Muscle of arm (tissue), 12 donors: Measurements from ENCODE around the gene HRG. TPM values are rescaled to one million over a fixed set of nuclear protein-coding genes. Genes with fewer than 3 reads are reported as not detected.

Source experiments
- DNase-seq: peaks from one replicate; pipeline ENCODE4 v3.0.0-alpha.2; 2013
- polyA plus RNA-seq, 12 donors: library from polyadenylated mRNA; unstranded; fragments of 120-200 nt; gene quantifications; one replicate each; pipeline ENCODE4 v1.2.1, GENCODE V29; 2013; ENCODE audit not compliant: insufficient read length in 12 of 12

HRG gene
- polyA plus RNA-seq, 12 donors: 0.04 to 2.7 (median 0.19) TPM; not detected in 6

DNA sequence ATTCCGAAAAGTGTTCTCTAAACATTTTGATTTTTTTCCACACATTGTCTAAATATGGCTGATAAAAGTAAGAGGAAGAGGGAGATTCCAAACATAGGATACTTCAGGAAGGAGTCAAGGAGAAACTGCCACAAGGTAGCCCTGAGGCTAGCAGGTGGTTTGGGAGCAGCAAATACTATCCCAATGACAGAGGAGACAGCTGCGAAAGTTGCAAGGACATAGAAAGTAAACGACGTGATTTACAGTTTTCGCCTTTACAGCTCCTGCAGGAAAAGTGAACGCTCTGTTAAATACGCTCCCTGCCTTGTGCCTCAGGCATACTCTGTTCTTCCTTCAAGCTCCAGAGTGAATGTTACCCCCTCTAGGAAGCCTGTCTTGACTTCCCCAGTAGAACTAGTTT, 29.3 kb upstream of the HRG start:
- no peak for DNase-seq

DNA sequence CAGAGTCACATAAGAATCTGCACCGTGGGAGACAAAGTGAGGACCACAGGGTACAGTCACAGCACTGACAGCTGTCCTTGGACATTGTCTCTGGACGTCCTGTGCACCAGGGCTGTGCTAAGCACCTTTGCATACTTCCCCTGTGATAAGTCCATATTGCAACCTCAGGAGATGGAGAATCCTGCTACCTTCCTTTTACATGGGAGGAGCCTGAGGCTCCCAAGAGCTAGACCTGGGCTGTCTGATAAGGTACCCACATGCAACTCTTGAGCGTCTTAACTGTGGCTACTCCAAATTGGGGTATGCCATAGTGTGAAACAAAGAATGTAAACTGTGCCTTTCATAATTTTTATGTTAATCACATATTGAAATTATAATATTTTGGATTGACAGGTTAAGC, 28.1 kb upstream of the HRG start:
- no peak for DNase-seq

DNA sequence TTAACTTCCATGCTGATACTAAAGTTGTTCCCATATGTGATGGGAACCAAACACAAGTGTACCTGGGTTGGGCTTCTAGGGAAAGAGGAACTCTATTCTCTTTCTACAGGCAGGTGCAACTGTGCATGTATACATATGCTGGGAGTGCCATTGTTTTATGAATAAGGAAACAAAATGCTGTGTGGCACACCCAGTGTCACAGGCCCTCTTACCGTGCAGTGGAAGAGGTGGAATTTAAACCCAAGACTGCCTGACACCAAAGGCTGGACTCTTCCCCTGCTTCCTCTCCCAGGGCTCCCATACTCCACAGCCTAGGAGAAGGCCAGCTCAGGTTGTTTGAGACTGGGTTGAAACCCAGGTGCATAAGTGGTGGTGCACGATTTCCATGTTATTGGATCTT, 27.6 kb upstream of the HRG start:
- no peak for DNase-seq

DNA sequence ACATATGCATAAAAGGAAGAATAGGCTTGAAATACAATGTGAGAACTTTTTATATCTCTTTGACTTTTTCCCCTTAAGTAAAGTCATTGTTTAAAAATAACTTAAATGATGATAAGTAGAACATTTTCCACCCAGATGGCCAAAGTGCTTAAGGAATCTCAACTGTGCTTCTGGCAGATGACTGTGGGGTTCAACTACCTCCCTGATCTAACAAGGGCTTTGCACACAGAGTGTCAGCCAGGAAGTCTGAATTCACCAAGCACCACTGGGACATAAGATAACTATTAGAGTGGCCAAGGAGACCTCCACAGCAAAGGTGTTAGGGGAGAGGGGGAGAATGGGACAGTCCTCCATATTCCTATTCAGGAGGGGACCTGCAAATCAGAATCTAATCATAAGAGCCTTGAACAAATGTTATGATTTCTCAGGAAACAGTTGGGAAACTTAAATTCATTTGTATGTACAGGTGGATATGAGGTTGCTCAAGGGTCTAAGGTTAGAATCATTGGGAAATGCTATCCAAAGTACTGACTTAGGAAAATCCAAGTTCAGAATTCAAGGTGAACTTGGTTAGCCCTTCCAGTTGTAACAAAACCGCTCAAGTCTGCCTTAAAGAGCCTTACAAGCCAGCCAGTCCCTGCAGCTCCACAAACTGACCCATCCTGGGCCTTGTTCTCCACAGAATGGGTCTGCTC, 25.9 kb upstream of the HRG start, which contains the start of gene FETUB:
Gene FETUB, plus strand, starts transcription at position 622 of the 695 bp plus-strand sequence. Its CDS starts 62 bp downstream, at position 684.
- no peak for DNase-seq

DNA sequence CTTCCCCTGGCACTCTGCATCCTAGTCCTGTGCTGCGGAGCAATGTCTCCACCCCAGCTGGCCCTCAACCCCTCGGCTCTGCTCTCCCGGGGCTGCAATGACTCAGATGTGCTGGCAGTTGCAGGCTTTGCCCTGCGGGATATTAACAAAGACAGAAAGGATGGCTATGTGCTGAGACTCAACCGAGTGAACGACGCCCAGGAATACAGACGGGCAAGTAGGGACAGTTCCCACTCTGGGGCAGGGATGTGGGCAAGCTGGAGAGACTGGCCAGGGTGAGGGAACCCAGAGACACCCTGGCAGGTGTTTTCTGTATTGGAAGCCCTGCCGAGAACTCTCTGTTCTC, 25.4 kb upstream of the HRG start:
- DNase-seq: no peak

DNA sequence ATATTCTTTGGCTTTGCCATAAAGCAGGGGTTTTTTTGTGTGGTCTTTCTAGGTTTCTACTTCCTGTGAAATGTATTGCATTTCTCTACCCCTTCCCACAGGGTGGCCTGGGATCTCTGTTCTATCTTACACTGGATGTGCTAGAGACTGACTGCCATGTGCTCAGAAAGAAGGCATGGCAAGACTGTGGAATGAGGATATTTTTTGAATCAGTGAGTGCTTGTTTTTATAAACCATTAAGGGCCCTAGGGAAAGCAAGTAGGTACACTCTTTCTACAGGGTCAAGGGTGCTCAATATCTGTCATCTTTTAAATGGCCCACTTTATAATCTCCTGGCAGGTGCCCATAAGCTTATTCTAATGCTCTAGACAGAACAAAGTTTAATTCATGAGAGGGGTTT, 24.9 kb upstream of the HRG start:
- no peak for DNase-seq

DNA sequence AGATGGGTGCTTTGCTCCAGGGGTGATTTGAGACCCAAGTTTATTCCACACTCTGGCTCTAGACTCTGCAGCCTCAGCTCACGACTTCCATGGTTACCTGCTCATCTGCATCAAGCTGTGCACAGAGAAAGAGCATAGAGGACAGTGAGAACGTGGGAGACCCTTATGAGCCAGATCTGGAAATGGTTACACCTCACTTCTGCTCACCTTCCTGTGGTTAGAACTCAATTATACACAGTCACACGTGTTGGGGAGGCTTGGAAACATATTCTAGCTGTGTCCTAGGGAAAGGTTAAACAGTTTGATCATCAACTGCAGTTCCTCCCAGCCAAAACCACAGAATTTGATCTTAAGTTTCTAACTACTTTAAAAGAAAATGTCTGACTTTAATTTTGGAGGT, 23.8 kb upstream of the HRG start:
- DNase-seq: no peak

DNA sequence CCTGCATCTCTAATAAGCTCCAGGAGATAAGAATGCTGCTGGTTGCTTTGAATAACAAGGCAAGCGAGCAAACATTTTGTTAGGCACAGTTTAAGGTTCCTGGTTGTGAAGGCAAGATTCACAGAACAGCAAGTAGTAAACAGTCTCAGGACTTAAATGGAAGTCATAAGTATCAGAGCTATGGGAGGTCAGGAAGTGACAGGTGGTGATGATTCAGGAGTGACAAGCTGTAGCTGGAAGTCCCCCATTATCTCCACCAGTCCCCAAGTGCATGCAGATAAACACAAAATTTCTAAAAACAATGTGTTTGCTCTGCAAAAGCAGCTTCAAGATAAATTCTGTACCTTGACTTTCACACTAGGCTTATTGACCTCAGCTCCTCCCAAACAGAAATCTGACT, 22.3 kb upstream of the HRG start:
- no peak for DNase-seq

DNA sequence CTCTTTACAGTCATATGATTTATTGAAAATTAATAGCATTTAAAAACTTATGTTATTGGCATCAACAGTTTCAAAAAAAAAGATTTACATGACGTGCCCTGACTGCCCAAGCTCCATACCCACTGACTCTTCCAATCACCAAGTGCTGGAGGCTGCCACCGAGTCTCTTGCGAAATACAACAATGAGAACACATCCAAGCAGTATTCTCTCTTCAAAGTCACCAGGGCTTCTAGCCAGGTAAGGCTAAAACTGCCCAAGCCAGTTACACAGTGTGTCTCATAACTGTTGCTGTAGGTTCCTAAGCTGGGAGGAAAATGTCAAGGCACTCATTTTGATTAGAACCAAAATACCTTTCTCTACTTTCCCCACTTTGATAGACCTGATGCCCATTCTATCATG, 21.1 kb upstream of the HRG start:
- DNase-seq: no peak

DNA sequence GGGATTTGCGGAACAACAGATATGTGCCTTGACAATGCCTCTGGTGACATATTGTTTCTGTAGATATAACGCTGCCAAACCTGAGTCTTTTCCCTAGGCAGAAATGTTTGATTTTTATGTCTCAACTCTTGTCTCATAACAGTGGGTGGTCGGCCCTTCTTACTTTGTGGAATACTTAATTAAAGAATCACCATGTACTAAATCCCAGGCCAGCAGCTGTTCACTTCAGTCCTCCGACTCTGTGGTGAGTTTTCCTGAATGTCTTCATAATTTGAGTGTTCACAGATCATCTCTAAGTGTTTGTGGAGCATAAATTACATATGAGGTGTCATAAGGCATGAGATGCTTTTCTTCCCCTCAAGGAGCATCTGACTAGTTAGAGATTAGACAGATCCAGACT, 19.7 kb upstream of the HRG start:
- no peak for DNase-seq

DNA sequence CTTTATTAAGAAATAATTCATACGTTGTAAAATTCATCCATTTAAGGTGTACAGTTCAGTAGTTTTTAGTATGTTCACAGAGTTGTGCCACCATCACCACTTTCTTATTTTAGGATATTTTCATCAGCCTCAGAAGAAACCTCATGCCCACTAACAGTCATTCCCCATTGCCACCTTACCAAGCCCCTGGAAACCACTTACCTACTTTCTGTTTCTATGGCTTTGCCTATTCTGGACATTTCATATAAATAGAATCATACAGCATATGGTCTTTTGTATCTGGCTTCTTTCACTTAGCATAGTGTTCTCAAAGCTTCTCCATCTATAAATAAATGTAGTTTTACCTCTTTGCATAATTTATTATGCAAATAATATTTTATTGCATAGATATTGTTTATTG, 19.0 kb upstream of the HRG start:
- DNase-seq: no peak

DNA sequence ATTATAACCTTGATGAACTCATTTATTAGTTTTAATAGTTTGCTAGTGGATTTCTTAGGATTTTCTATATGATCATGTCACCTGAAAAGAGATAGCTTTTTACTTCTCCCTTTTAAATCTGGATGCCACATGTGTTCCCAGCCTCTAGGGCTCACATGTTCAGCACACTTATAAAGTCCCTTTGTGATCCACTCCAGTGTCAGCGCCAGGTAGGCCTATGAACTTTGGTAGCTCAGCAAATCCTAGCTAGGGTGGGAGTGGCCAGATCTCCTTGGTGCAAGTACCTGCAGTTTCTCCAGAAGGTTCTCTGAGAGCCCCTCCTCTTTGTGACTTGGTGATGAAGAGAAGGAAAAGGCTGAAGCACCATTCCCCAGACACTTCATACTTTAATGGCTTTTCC, 17.0 kb upstream of the HRG start:
- no peak for DNase-seq

DNA sequence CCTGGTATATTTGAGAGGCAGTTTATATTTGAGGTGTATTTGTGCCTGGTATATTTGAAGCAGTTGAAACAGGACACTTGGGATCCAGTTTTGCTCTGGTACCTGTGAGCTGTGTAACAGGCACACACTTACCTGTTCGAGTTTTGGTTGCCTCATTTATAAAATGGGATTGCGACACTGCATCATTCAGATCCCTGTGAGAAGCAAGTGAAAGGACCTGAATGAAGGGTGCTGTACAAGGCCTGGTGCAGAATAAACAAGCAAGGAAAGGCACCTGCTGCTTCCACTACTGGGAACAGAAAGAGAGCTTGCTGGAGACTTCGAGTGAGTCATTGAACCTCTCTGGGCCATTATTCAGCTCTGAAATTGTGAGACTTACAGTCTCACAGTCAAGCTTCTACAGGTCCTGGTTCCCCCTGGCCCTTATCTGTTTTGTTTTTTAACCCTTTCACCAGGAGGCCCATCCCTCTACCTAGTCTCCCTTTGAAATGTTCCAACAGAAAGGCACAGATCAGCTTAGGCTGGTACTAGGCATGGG, 14.1 kb upstream of the HRG start:
- no peak for DNase-seq

DNA sequence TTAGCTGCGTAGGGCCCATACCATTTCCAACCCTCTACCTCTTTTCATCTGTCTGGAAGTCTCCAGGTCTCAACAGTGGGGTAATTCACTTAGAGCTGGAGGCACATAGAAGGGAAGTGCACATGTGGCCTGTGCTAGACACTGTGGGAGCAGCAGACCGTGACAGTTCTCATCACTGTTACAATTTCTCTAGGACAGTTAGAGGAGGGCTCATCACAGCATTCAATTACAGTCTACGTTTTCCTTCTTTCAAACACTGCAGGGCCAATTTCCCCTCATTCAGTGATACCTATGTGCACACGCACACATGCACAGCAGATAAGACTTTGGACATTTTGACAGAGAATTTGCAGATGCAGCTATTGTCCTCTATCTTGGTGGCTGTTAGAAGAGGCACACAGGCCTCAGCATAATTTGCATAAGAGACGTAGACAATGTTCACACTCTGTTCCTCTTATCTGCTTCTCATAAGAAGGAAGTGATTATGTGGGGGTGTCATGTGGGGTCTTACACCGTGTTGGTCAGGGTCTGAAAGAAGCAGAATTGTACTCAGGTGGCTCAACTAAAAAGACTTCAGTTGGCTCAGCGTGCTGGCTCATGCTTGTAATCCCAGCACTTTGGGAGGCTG, 12.6 kb upstream of the HRG start:
- no peak for DNase-seq

DNA sequence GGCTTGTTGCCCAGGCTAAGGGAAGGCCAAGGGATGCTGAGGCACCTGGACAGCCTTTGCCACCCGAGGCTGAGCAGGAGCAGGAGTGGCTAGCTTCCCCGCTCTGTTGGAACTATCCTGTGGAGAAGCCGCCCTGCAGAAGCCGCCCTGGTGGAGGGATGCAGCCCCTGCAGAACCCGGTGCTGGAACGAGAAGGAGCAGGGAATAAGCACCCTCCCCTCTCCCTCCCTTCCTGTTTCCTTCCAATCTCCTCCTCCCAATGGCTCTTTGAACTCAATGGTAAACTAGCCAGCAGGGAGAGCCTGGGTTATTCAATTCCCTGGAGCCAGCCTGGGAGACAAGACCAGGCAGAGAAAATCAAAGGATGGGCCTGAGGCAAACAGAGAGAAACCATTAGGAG, 11.8 kb upstream of the HRG start:
- no peak for DNase-seq

DNA sequence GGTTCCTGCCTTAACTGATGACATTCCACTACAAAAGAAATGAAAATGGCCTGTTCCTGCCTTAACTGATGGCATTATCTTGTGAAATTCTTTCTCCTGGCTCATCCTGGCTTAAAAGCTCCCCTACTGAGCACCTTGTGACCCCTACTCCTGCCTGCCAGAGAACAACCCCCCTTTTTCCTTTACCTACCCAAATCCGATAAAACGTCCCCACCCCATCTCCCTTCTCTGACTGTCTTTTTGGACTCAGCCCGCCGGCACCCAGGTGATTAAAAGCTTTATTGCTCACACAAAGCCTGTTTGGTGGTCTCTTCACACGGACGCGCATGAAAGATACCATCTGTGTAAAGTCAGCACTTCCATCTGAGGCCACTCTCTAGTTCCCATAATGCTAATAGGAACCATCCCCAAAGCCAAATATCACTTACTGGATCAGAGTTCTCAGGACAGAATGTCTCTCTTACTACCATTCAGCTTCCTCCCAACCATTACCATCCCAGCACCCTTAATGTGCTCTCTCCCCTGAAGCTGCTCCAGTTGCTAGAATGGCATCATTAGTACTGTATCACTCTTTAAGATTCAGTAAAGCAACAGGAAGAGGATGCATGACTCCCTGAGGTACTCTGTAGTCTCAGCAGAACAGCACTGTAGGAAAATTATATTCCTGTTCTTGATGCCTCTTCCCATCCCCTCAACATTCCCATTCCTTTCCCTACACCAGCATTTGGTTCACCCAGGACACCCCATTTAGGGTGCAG, 2.3 kb upstream of the HRG start:
- no peak for DNase-seq

DNA sequence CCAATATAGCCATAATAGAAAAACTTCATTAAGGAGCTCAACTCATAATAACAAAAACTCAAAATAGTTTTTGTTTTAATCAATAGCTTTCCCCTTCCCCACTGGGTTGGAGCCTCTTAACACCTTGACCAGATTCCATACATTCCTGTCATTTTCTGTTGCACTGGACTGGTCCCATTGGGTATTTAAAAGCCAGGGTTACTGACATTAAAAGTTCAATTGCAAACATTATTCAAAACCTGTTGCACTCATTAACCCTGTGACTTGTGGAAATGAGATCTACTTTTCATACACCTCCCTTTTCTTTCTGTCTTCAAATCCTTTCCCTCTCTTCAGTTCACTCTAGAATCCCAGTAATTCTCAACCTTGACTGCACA, 1.7 kb upstream of the HRG start:
- no peak for DNase-seq

DNA sequence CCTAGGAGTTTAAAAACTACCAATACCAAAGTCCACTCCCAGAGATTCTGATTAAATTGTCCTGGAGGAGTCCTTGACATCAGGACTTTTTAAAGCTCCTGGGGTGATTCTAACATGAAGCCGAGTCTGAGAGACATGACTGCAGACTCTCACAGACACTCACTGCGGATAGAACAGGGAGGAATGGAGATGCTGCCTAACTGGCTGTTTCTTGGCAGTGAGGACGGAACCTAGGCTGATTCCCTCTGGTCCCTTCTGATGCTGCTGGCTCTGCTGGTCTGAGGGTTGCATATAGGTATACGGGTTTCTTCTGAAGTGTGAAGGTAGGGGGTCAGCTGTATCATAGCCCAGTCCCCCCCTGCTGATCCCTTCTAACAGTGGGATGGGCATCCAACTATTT, 1.3 kb upstream of the HRG start:
- DNase-seq: no peak

DNA sequence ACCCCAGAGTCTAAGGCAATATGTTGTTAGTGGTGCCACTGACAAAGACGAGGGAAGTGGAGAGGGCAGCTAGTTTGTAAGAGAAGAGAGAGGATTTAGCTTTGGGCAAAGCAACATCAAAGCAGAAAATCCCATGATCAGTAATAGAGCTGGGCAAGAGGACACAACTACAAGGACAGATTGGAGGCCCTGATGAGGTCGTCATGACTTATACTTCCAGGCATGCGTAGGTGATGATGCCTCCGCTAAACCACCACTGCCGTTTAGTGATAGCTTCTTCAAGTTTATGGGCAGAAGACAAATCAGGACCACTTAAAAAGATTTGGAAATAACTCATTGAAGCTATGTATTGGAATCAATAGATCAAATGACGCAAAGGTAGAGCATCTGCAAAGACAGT, 2.6 kb downstream of the HRG start:
- DNase-seq: no peak

DNA sequence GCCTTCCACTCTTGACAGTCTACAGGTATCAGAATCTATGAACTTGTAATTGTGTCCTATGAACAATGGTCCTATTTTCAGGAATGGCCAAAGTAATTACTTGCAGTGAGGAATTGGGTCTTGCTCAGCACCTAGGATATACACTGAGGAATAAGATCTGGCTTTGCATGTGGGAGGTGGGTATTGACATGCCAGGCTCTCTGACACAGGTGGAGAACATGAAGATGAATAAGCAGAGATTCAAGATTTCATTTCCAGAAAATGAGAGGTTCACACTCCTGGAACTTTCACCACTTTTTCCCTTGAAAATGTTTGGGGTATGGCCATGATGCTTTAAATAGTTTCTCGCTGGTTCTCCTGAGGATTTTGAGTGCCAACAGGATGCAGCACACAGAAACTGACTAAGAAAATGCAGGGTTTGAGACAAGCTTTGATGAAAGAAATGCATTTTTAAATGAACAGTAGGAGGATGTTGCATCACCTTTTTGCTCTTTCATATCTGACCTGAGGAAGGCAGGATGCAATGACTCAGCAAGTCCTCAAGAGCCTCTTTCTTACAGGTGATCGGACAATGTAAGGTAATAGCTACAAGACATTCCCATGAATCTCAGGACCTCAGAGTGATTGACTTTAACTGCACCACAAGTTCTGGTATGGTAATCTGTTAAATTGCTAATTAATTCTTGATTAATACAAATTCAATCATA, 3.7 kb downstream of the HRG start:
- no peak for DNase-seq

DNA sequence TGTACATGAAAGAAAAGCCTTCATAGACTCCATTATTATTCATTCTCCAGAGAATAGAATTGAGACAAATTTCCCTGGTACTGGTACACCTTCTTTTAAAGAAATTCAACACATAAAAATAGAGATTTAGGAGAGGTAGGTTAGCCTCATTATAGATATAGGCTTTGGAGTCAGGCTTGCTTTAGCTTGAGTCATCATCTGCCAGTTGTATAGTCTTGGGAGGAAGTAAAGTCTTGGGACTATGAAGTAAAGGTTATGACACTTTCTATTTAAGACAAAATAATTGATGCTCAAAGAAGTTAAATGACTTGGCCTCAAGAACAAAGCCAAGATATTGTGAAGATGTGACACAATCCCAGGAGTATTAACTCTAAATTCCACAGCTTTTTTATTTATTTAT, 4.3 kb downstream of the HRG start:
- DNase-seq: no peak

DNA sequence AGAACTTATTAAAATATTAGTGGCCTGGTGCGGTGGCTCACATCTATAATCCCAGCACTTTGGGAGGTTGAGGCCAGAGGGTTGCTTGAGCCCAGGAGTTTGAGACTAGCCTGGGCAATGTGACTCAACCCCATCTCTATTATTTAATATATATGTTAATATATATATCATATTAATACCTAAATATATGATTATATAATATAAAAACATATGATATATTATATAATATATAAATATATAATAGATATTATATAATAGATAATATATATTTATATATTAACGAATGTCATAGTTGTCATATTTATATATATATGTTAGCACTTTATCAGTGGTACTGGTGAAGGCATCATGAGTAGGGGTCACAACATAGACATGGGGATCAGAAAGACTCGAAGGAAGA, 5.2 kb downstream of the HRG start:
- no peak for DNase-seq

DNA sequence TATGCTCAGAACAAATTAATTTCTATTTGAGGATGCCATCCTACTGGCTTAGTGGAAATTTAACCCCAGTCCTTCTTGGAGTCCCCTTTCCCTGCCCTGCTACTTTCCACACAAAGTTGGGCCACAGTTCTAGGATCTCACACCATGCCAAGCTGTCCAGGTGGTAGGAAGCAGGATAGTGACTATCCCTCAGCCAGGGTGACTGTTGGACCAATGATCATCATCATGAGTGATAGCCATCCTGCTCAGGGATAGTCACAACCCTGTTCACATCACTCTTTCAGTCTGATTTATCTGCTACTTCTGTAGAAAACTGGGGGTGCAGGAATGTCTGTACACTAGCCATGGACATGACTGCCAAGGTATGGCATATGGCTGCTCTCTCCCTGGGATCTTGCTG, 12.8 kb downstream of the HRG start:
- no peak for DNase-seq
